ENCODE measurements around the gene RERGL. TPM values are rescaled to one million over a fixed set of nuclear protein-coding genes. Genes with fewer than 3 reads are reported as not detected.

RERGL gene, protein sequence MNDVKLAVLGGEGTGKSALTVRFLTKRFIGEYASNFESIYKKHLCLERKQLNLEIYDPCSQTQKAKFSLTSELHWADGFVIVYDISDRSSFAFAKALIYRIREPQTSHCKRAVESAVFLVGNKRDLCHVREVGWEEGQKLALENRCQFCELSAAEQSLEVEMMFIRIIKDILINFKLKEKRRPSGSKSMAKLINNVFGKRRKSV
- 1.2 and 3.1 TPM in 2 replicates for total RNA-seq

DNA sequence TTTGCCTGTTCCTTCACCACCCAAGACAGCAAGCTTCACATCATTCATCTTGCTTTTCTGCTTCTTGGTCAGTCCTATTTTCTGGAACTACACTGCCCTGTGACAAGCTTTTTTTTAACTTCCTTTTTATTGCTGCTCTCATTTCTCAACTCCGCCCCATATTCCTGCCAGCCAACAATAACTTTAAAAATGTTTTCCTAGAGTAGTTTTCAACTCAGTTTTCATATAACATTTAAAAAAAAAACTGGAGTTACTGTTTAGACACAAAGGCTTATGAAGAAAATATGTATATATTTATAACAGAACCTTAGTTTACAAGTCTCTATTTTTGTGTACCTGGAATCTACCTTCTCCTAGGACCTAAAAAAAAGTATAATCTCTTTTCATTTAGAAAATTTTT, at the start of gene RERGL:
Gene RERGL, minus strand, starts transcription at position 101 of the 400 bp plus-strand sequence. Its CDS starts 53 bp downstream, at position 48.

Other genes with a start within 250 kb of the RERGL start
- not detected in 2 replicates for gene PIK3C2G, start 171.3 kb upstream of the RERGL start, total RNA-seq

All from aortic smooth muscle cell (primary cell).